Activated T-cell treated with anti-CD3 and anti-CD28 coated beads, Interleukin-2, amount 50 U/mL, for 4 hours (primary cell): Measurements from ENCODE around the gene TEX14. TPM values are rescaled to one million over a fixed set of nuclear protein-coding genes. Genes with fewer than 3 reads are reported as not detected.
"Not testable (repeated sequence)": the region's sequence is repeated elsewhere in the genome, so short reads cannot be mapped to it uniquely, and the experiment has no call there.

Experiments used
- ATAC-seq, 2 donors: fragments of 200-7000 bp; cut with Tn5 transposase; one replicate each; pipeline ENCODE4 v1.10.0; 2021
- DNase-seq: peaks from one replicate; pipeline ENCODE4 v3.0.0-alpha.2; 2020
- H3K27me3 Mint-ChIP-seq: one replicate; pipeline ENCODE4 v1.8.0; 2021; ENCODE audit warnings: low read depth, mixed read lengths
- H3K36me3 Mint-ChIP-seq: one replicate; pipeline ENCODE4 v1.8.0; 2022; ENCODE audit warnings: mixed read lengths; ENCODE audit not compliant: insufficient read depth
- H3K4me1 Mint-ChIP-seq: one replicate; pipeline ENCODE4 v1.8.0; 2021; ENCODE audit warnings: low read depth, mixed read lengths
- H3K4me3 Mint-ChIP-seq: one replicate; pipeline ENCODE4 v1.8.0; 2021; ENCODE audit warnings: mild to moderate bottlenecking, moderate library complexity, mixed read lengths
- H3K9me3 Mint-ChIP-seq: one replicate; pipeline ENCODE4 v1.8.0; 2021; ENCODE audit warnings: mixed read lengths
- total RNA-seq, 3 donors: library from RNA; stranded (reverse); gene quantifications; one replicate each; pipeline ENCODE4 v1.2.1, GENCODE V29; 2021

Gene TEX14
- total RNA-seq, 3 donors from 2014 or later, result 0.20 to 0.43 (median 0.29) TPM

DNA sequence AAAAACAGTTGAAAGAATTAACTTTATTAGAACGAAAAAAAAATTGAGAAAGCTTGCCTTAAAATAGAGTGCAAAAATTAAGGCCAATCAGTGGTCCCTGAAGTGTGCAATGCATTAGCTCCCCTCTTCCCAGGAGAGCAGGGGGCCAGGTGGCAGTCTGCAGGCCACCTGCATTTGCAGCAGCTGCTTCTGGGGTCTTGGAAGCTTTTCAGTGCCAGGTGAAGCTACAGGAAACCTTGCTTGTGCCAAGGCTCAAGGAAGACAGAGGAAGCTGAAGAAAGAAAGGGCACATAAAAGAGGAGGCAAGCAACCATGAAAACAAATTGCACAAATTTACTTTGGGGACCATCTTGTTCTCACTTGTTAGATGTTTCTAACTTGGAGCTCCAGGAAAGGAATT lies 126.9 kb downstream of the TEX14 start:
- H3K4me3 Mint-ChIP-seq, result no peak overlapping the region
- DNase-seq (no peak), ATAC-seq (no peak)
- no peaks in the 10 kb centered on the region for H3K9me3 Mint-ChIP-seq
- no peaks in the 10 kb centered on the region for H3K27me3 Mint-ChIP-seq
- no peaks in the 10 kb centered on the region for H3K4me1 Mint-ChIP-seq
- no peaks in the 10 kb centered on the region for H3K36me3 Mint-ChIP-seq

DNA sequence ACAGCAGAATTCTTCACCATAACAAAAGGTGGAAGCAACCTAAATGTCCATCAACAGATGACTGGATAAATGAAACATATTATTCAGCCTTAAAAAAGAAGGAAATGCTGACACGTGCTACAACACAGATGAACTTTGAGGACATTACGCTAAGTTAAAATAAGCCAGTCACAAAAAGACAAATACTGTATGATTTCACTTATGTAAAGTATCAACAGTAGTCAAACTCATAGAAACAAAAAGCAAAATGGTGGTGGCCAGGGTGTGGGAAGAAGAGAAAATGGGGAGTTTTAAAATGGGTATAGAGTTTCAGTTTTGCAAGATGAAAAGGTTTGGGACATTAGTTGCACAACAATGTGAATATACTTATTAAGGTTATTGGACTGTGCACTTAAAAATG lies 127.6 kb downstream of the TEX14 start:
- no peak overlapping the region for H3K4me3 Mint-ChIP-seq
- H3K36me3 Mint-ChIP-seq, result no peaks in the 10 kb centered on the region
- no peak for ATAC-seq
- DNase-seq, result no peak
- no peaks in the 10 kb centered on the region for H3K4me1 Mint-ChIP-seq
- peaks cover 2% of the 10 kb centered on the region for H3K27me3 Mint-ChIP-seq
- H3K9me3 Mint-ChIP-seq, result no peaks in the 10 kb centered on the region

DNA sequence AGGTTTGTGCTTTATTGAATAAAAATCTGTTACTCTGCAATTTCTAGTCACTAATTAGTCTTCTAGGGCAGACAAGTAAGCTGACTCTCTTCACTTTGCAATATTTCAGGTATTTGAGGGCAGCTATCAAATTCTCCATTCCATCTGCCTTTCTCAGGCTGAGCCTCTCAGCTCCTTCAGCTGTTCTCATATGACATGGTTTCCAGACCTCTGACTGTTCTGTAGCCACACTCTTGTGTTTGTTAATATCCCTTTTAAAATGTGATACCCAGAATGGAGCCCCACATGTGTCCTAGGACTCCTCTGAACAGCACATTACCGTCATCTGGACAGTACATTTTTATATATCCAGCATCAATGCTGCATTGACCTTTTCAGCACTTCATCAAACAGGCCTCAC lies 131.3 kb downstream of the TEX14 start:
- no peak for ATAC-seq
- H3K36me3 Mint-ChIP-seq, result no peaks in the 10 kb centered on the region
- H3K27me3 Mint-ChIP-seq, result peaks cover 2% of the 10 kb centered on the region
- H3K4me3 Mint-ChIP-seq, result no peak overlapping the region
- H3K4me1 Mint-ChIP-seq, result peaks cover 5% of the 10 kb centered on the region
- H3K9me3 Mint-ChIP-seq, result no peaks in the 10 kb centered on the region
- DNase-seq, result no peak

DNA sequence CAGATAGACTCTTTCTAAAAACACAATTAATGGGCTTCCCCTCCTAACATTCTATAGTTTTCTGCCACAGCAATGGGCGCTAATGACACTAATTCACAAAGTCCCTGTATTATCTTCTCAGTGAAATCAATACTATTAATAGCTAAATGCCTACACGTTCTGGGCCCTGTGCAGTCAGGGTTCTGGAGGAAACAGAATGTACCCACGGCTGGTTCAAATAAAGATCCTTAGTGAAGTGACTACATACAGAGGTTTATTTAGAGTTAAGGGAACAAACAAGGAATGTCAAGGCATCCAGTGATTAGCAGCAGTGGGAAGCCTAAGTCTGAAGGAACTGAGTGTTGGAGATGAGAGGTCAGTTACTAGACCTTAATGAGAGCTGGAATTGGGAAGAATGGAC lies 133.9 kb downstream of the TEX14 start:
- Mint-ChIP-seq H3K4me1 (peaks cover 5% of the 10 kb centered on the region), H3K4me3 (no peak overlapping the region), H3K36me3 (no peaks in the 10 kb centered on the region), H3K27me3 (peaks cover 2% of the 10 kb centered on the region), H3K9me3 (no peaks in the 10 kb centered on the region)
- DNase-seq (no peak), ATAC-seq (no peak)

DNA sequence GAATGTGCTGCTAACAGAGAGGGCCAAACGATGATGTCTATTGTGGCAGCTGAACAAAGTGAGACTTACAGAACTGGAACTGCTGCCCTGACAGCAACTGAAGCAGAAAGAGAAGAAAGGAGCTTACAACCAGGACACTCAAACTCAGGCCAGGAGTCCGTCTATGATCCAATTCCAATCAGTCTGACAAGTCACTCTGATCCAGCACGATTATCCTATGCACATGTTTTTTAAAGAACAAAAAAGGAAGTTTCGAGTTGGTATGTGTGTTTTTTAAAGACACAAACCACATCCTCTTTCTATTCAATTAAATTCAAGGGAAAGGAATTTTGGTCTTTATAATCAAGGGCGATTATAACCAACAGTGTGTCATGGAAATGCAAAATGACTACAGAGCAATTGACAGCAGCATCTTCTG lies 135.0 kb downstream of the TEX14 start:
- Mint-ChIP-seq H3K4me1 (peaks cover 5% of the 10 kb centered on the region), H3K9me3 (no peaks in the 10 kb centered on the region), H3K36me3 (no peaks in the 10 kb centered on the region), H3K4me3 (no peak overlapping the region), H3K27me3 (peaks cover 2% of the 10 kb centered on the region)
- DNase-seq, result no peak
- ATAC-seq, result no peak

DNA sequence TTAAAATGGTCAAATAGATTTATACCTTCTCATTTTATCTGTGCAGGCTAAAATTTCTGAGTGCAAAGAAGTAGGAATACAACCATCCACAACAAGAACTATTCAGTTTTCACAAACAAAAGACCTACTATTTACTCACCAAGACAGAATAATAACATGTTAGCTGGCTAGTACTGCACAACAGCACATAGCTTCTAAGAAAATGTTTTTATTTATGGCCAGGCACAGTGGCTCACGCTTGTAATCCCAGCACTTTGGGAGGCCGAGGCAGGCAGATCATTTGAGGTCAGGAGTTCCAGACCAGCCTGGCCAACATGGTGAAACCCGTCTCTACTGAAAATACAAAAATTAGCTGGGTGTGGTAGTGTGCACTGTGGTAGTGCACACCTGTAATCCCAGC lies 136.7 kb downstream of the TEX14 start:
- H3K36me3 Mint-ChIP-seq, H3K4me3 Mint-ChIP-seq, ATAC-seq, DNase-seq, H3K27me3 Mint-ChIP-seq, H3K4me1 Mint-ChIP-seq, H3K9me3 Mint-ChIP-seq: not testable (repeated sequence)

DNA sequence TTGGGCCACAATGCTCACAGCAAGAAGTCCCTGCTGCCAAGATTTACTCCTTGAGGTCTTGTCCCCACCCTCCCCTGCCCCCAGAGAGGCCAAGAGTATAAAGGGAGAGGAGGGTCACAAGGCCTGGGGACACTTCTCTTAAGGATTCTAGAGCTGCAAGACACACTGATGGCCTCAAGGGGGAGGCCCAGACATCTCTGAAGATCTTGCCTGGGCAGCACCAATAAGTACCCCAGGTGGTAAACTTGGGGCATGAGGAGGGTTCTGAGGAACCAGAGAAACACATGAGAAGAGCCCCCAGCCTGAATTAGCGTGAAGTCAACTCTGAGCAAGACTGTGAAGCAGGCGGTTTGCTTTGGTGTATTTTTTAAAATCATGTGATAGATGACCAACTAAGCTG lies 150.6 kb downstream of the TEX14 start:
- ATAC-seq, result peak in 1 of 2 donors; percentile 55
- Mint-ChIP-seq H3K27me3 (no peaks in the 10 kb centered on the region), H3K4me1 (no peaks in the 10 kb centered on the region), H3K9me3 (no peaks in the 10 kb centered on the region), H3K36me3 (no peaks in the 10 kb centered on the region), H3K4me3 (no peak overlapping the region)
- DNase-seq, result no peak

DNA sequence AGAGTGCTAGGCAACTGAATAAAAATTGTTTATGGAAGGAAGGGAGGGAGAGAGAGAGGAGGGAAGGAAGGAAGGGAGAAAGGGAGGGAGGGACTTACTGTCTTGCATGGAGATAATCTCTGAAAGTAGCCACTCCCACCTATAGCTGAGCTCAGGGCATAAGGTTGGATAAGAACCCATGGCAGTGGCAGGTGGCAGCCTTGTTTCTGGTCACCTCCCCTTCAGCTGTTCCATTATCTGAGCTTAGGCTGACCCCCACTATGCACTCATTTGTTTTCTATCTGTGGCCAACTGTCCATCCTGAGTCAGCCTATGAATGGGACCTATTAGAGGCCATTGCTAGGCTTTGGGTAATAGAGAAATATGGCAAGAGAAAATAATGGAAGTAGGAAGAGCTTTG lies 152.1 kb downstream of the TEX14 start:
- H3K36me3 Mint-ChIP-seq, result no peaks in the 10 kb centered on the region
- ATAC-seq (no peak), DNase-seq (no peak)
- H3K4me1 Mint-ChIP-seq, result no peaks in the 10 kb centered on the region
- H3K4me3 Mint-ChIP-seq, result no peak overlapping the region
- no peaks in the 10 kb centered on the region for H3K9me3 Mint-ChIP-seq
- peaks cover 6% of the 10 kb centered on the region for H3K27me3 Mint-ChIP-seq

DNA sequence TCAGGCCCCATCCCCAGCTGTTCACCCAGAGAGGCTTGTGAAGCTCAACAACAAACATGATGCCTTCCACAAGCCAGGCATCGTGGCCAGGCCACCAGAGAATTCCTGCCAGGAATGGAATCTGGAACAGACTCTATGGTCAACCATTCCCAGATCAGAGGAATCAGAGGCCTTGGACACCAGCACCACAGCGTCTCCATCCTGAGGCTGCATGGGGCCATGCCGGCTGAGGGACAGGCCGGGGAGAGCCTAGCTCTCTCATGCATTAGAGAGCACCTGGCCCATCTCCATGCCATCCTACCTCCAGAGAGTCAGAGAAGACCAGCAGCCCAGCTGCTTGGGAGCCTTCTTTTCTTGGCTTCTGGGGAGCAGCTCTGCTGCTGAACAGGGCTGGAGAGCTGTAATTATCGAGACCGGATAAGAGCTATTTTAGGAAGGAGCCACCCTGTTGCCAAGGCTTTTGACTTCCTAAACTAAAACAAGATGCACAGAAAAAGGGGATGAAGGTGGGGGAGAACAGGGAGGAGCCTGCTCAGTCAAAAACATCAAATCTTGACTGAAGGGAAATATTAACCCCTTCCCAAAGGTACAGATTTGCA lies 152.9 kb downstream of the TEX14 start:
- ATAC-seq (no peak), DNase-seq (no peak)
- H3K36me3 Mint-ChIP-seq, result no peaks in the 10 kb centered on the region
- H3K4me1 Mint-ChIP-seq, result no peaks in the 10 kb centered on the region
- H3K4me3 Mint-ChIP-seq, result no peak overlapping the region
- H3K9me3 Mint-ChIP-seq, result no peaks in the 10 kb centered on the region
- peaks cover 11% of the 10 kb centered on the region for H3K27me3 Mint-ChIP-seq

DNA sequence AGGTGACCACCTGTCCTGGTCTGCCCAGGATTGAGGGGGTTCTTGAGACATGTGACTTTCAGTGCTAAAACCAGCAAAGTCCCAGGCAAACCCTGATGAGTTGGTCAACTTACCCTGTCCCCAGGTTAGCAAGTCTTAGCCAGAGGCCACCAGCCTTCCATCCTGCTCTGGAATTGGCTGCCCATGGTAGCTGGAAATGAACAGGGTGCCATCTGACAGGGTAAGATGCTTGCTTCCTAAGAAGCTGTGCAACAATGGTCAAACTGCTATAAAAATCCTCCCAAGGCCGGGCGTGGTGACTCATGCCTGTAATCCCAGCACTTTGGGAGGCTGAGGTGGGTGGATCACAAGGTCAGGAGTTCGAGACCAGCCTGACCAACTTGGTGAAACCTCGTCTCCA lies 154.6 kb downstream of the TEX14 start:
- peaks cover 13% of the 10 kb centered on the region for H3K27me3 Mint-ChIP-seq
- H3K4me3 Mint-ChIP-seq, result no peak overlapping the region
- no peaks in the 10 kb centered on the region for H3K4me1 Mint-ChIP-seq
- ATAC-seq, result no peak
- DNase-seq, result no peak
- H3K9me3 Mint-ChIP-seq, result no peaks in the 10 kb centered on the region
- H3K36me3 Mint-ChIP-seq, result no peaks in the 10 kb centered on the region

DNA sequence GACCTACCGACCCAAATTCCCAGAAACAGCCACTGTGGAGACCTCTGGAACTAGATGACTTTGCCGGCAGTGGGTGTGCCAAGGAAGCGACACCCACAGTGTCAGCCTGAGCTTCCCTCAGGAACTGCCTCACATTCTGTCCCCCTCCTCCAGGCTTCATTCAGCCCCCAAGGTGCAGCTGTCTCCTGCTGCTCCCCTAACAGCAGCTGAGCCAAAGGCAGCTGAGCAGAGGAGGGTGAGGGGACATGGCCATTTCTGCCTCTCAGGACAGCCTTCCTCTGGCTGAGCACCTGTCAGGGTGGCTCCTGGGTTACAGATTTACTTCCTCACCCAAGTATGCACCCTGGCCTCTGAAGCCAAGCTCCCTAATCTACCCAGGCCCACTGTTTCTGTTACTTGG lies 155.3 kb downstream of the TEX14 start:
- no peak for ATAC-seq
- H3K9me3 Mint-ChIP-seq, result no peaks in the 10 kb centered on the region
- peaks cover 13% of the 10 kb centered on the region for H3K27me3 Mint-ChIP-seq
- DNase-seq, result no peak
- H3K4me1 Mint-ChIP-seq, result no peaks in the 10 kb centered on the region
- no peak overlapping the region for H3K4me3 Mint-ChIP-seq
- H3K36me3 Mint-ChIP-seq, result no peaks in the 10 kb centered on the region

DNA sequence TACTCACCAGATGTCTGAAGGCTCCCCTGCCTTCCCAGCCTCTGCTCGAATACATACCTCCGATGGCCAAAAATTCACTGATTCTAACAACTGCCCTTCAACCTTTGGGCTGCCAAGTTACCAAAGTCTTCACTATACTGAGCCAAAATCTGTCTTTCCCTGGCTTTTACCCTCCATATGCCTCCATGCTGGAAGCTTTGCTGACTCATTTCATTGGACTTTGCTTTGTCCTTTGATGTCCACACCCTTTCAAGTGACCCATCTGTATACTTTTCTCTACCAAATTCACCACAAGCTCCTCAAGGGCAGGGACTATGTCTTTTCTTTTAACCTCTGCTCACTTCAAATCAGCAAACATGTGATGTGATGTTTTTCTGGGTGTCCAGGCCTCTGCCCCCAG lies 156.4 kb downstream of the TEX14 start:
- H3K9me3 Mint-ChIP-seq, result no peaks in the 10 kb centered on the region

DNA sequence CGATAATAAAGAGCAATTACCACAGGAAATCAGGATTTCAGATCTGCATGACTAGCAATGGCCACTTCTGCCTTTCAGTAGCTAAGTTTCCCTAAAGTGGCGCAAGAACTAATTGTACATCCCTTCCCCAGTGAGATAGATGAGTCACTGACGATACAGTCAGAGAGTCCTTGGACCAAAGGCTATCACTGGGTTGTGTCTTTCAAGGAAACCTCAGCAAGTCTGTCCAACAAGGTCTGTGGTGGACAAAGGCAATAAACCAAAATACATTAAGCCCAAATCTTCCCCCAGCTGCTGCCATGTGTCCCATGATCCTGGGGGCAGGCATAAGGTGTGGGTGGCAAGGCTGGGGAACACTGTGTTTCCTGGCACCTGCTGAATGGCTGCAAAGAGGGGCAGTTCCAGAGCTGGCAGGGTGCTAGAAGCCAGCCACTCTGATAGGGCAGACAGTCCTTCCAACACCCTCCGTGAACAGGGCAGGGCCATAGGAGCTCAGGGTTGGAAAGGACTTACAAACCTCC lies 156.9 kb downstream of the TEX14 start:
- no peaks in the 10 kb centered on the region for H3K4me1 Mint-ChIP-seq
- no peak overlapping the region for H3K4me3 Mint-ChIP-seq
- peaks cover 13% of the 10 kb centered on the region for H3K27me3 Mint-ChIP-seq
- H3K9me3 Mint-ChIP-seq, result no peaks in the 10 kb centered on the region
- DNase-seq, result no peak
- H3K36me3 Mint-ChIP-seq, result no peaks in the 10 kb centered on the region
- ATAC-seq, result no peak

More for the DNA sequence above, 156.4 kb downstream of the TEX14 start:
- no peak for DNase-seq
- Mint-ChIP-seq H3K27me3 (peaks cover 13% of the 10 kb centered on the region), H3K36me3 (no peaks in the 10 kb centered on the region), H3K4me3 (no peak overlapping the region), H3K4me1 (no peaks in the 10 kb centered on the region)
- no peak for ATAC-seq

DNA sequence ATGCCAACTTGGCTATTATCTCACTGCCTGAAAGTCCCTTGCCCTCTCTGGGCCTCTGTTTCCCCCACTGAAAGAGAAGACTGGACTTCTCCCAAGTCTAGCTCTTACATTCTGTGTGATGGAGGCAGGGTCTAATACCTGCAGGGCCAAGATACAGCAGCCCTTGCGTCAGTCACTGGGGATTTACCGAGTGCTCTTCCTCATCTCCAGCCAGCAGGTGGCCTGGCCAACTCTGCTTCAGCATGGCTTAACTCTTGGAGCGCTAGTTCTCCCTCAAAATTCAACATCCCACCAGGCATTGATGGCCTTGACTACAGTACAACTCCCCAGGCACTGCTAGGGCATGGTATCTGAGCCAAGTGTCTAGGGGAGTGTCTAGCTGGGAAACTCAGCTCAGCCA lies 157.5 kb downstream of the TEX14 start:
- no peak for ATAC-seq
- Mint-ChIP-seq H3K27me3 (peaks cover 17% of the 10 kb centered on the region), H3K4me3 (no peak overlapping the region), H3K4me1 (no peaks in the 10 kb centered on the region), H3K9me3 (no peaks in the 10 kb centered on the region), H3K36me3 (no peaks in the 10 kb centered on the region)
- no peak for DNase-seq

DNA sequence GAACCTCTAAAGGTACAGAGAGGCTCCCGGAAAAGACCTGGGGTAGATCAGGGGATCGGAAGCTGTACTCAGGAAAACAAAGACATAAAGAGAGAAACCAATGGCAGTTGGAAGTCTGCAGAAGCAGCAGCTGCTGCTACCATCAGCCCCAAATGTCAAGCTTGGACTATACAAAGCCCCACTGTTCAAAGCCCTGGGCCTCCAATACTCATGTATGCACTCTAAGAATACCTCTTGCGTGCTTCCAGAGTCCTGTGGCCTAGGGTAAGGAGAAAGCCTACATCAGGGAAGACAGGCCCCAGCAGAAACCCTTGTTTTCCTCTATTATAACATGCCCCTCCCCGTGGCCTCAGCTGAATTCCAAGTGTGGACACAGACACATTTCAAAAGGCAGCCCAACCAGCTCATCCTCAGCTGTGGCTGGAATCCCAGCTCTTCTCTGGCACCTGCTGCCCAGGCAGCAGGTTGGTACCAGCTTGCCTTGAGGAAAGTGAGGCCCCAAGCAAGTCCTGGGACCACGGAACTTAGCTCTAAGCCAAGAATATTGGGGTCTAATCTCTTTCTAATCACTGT lies 158.1 kb downstream of the TEX14 start:
- Mint-ChIP-seq H3K27me3 (peaks cover 18% of the 10 kb centered on the region), H3K4me1 (no peaks in the 10 kb centered on the region), H3K36me3 (no peaks in the 10 kb centered on the region), H3K4me3 (no peak overlapping the region), H3K9me3 (no peaks in the 10 kb centered on the region)
- ATAC-seq (no peak), DNase-seq (no peak)
